ENCODE data around the gene FAM174B.

Gene FAM174B

DNA sequence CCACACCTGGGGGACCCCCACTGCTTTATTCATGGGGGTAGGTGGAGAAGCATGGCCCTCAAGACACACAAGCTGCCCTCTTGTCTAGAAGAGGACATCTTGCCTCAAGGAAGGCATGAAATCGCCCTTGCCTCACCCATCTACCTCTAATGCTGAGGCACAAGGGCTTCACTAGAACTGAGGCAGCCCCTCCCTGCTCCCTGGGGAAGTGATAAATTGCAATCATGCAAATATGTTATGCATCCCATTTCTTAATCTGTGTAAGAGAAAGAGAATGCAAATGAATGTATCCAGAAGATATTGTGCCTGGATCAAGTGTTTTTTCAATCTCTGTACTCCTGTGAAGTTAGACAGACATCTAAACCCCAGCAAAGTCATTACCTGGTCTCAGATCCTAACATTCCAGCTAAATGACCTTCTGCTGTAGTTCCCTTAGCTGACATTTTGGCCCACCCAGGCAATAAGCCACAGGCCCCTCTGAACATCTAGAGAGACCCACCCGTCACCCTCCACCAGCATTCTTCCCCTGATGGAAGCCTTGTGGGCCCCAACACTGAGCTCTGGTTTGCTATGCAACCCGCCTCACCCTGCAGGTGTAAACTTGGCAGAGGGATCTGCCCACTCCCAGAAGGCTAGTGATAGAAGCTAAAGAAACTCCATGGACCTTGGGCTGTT lies 53.8 kb downstream of the FAM174B start:
- no peak for DNase-seq (ENCODE audit: low read depth, low spot score)

- no peak for DNase-seq (ENCODE audit: low read depth, low spot score)
Measured at GRCh38 chr15:92600856-92601255, 54.7 kb downstream of the FAM174B start.

GRCh38 chr15:92599394-92599970 lies 56.1 kb downstream of the FAM174B start:
- DNase-seq (ENCODE audit: low read depth, low spot score): no peak

DNA sequence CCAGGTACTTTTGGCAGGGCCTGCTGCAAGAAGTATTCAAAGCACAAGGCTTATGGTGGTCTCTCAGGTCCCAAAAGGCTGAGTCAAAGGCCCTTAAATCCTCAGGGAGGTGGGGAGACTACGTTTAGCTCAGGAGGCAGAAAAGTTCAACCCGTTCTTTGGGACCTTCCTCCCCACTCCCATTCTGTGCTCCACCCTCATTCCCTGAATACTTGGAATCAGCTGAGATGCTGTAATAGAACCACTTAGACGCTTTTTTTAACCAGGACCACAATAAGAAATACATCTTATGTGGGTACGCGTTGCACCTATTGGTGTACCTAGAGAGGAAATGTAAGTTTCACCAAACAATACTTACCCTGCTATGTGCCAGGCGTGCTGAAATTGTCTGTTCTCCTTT lies 58.0 kb downstream of the FAM174B start:
- no peak for DNase-seq (ENCODE audit: low read depth, low spot score)

GRCh38 chr15:92596623-92597022 lies 59.0 kb downstream of the FAM174B start:
- no peak for DNase-seq (ENCODE audit: low read depth, low spot score)

GRCh38 chr15:92595506-92596381 lies 59.8 kb downstream of the FAM174B start:
- DNase-seq (ENCODE audit: low read depth, low spot score): no peak

DNA sequence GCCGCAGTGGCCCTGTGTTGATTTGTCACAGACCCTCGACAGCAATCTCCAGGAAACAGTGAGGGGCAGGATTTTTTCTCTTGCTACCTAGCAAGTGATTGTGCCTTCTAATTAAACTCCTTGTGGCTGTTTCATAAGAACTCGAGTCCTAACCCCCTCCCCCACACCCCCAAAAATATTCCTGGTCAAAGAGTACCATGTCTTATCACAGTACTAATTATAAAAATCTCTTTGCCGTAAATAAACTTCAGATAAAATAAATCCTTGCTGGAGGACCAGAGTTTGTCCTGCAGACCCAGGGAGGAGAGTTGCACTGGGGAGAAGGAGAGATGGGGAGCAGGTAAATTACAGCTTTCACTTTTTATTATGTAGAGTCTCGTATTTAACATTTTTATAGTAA lies 64.3 kb downstream of the FAM174B start:
- no peak for DNase-seq (ENCODE audit: low read depth, low spot score)

- no peak for DNase-seq (ENCODE audit: low read depth, low spot score)
Measured at GRCh38 chr15:92586966-92587365, 68.6 kb downstream of the FAM174B start.

GRCh38 chr15:92586383-92586942 lies 69.1 kb downstream of the FAM174B start:
- no peak for DNase-seq (ENCODE audit: low read depth, low spot score)

- no peak for DNase-seq (ENCODE audit: low read depth, low spot score)
Measured at GRCh38 chr15:92584105-92584504, 71.5 kb downstream of the FAM174B start.

DNA sequence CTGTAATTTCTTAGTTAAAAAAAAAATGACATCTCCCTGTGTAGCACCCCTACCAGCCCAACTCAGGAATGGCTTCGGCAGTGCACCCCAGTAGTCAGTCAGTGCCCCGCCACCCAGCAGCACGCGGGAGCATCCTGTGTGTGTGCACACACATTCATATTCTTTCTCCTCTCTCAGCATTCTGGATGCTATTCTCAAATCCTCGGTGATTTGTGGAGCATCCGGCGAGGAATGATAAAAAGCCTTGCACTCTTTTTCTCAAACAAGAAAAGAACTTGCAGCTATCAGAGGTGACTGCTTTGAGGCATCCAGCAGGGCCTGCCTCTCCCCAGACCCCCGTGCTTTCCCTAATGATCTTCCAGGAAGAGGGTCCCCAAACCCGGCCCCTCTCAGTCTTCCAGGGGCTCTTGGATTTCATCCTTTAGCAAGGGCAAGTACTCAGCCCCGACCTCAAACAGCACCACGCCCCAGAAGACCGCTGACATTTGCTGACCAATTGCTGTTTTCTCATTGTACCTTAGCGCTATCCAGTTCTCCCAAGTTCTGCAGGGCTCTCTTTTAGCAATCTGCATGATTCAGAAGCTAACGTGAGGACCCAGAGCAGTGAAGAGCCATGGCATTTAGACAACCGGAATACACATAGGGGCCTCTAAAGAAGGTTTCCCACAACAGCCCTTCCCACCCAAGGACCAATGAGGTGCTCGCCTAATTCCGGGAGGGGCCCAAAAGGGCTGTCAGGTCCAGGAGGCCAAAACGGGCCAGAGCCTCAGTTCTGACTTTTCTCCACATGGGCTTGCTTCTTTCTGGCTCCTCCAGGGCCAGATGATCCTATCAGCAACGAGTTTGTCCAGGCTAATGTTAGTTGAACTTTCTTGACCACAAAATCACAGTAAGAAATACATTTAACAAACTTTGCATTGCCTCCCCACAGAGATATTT lies 72.2 kb downstream of the FAM174B start:
- DNase-seq (ENCODE audit: low read depth, low spot score): no peak

DNA sequence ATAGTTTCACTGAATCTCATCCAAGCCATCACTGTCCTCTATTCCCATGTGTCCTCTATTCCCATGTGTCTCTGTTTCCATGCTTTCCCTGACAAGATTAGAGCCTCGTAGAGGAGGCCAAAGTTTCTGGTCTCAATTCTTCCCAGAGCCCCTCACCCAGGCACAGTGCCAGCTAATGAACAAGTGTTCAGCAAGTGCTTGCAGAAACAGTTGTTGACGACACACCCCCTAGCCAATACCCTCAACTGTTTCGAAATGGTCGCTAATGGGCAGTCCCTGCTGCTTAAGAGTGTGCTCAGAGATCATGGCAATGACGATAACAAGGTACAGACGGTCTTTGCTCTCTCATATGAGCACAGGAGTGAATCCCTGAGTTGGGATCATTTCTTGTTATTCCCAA lies 73.4 kb downstream of the FAM174B start:
- no peak for DNase-seq (ENCODE audit: low read depth, low spot score)

- no peak for DNase-seq (ENCODE audit: low read depth, low spot score)
Measured at GRCh38 chr15:92580933-92581445, 74.6 kb downstream of the FAM174B start.

- no peak for DNase-seq (ENCODE audit: low read depth, low spot score)
Measured at GRCh38 chr15:92580521-92580920, 75.1 kb downstream of the FAM174B start.

DNA sequence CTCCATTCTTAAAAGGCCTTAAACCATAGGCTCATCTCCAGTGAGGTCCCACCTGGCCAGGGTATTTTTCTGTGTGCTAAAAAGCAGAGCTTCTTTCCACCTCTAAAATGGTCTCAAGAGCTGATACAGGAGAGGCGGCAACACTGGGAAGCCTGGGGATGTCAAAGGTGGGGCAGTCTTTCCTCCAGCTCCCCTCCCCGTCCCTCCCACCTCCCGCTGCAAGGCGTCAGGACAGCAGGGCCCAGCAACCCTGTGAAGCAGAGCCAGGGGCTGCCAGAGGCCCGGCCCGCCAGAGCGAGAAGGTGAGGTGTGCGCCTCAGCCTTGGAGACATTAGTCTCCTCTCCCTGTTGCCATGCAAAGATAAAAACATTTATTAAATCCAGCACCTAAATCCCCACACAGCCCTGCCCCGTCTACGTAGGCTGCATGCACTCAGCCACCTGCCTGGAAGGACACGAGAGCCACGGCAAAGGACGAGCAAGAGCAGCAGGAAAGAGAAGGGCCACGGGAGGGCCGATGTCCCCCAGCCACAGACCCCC lies 75.6 kb downstream of the FAM174B start:
- DNase-seq (ENCODE audit: low read depth, low spot score): no peak

- no peak for DNase-seq (ENCODE audit: low read depth, low spot score)
Measured at GRCh38 chr15:92579486-92579885, 76.1 kb downstream of the FAM174B start.

- no peak for DNase-seq (ENCODE audit: low read depth, low spot score)
Measured at GRCh38 chr15:92578096-92578835, 77.3 kb downstream of the FAM174B start.

- DNase-seq (ENCODE audit: low read depth, low spot score): no peak
Measured at GRCh38 chr15:92576597-92577200, 78.9 kb downstream of the FAM174B start.

GRCh38 chr15:92574566-92574965 lies 81.0 kb downstream of the FAM174B start:
- no peak for DNase-seq (ENCODE audit: low read depth, low spot score)

- no peak for DNase-seq (ENCODE audit: low read depth, low spot score)
Measured at GRCh38 chr15:92574161-92574560, 81.4 kb downstream of the FAM174B start.
